HG03196 (cell line): Measurements from ENCODE around the gene SPDYA.
A peak's percentile ranks its signal among the peaks of the same experiment; 100 is the strongest.
"Not testable (repeated sequence)": the region's sequence is repeated elsewhere in the genome, so short reads cannot be mapped to it uniquely, and the experiment has no call there.

Experiments used
- ATAC-seq: cut with Tn5 transposase; IDR thresholded peaks from one replicate; pipeline ENCODE4 v1.9.1; 2021; ENCODE audit not compliant: unreplicated experiment

The SPDYA gene

GRCh38 chr2:28810384-28811285 lies at the start of gene SPDYA:
Gene SPDYA, plus strand, starts transcription at chr2:28810834. Its CDS starts 5,181 bp downstream, at chr2:28816015.
- ATAC-seq = peak; percentile 78

GRCh38 chr2:28761420-28761819 lies 49.2 kb upstream of the SPDYA start:
- no peak for ATAC-seq

- no peak for ATAC-seq
These were observed 45.5 kb upstream of the SPDYA start for GRCh38 chr2:28764909-28765711.

- no peak for ATAC-seq
These were observed 44.6 kb upstream of the SPDYA start for GRCh38 chr2:28766070-28766469.

GRCh38 chr2:28767337-28767736 lies 43.3 kb upstream of the SPDYA start:
- no peak for ATAC-seq

GRCh38 chr2:28768422-28768821 lies 42.2 kb upstream of the SPDYA start:
- ATAC-seq = no peak

GRCh38 chr2:28768952-28769351 lies 41.7 kb upstream of the SPDYA start:
- no peak for ATAC-seq

GRCh38 chr2:28772351-28772750 lies 38.3 kb upstream of the SPDYA start:
- no peak for ATAC-seq

- ATAC-seq = no peak
These were observed 34.2 kb upstream of the SPDYA start for GRCh38 chr2:28776471-28776870.

- ATAC-seq = no peak
These were observed 32.2 kb upstream of the SPDYA start for GRCh38 chr2:28778392-28778791.

- no peak for ATAC-seq
These were observed 31.6 kb upstream of the SPDYA start for GRCh38 chr2:28779001-28779400.

GRCh38 chr2:28780496-28780895 lies 30.1 kb upstream of the SPDYA start:
- ATAC-seq = no peak

GRCh38 chr2:28782423-28782822 lies 28.2 kb upstream of the SPDYA start:
- ATAC-seq = no peak

- not testable (repeated sequence) for ATAC-seq
These were observed 26.1 kb upstream of the SPDYA start for GRCh38 chr2:28784570-28784969.

GRCh38 chr2:28796620-28797019 lies 14.0 kb upstream of the SPDYA start:
- ATAC-seq = no peak

- ATAC-seq = no peak
These were observed 8.9 kb upstream of the SPDYA start for GRCh38 chr2:28801726-28802125.

- no peak for ATAC-seq
These were observed 7.6 kb upstream of the SPDYA start for GRCh38 chr2:28802975-28803429.

GRCh38 chr2:28809927-28810326 lies 707 bp upstream of the SPDYA start:
- no peak for ATAC-seq

GRCh38 chr2:28818053-28818452 lies 7.4 kb downstream of the SPDYA start:
- no peak for ATAC-seq

- no peak for ATAC-seq
These were observed 10.8 kb downstream of the SPDYA start for GRCh38 chr2:28821295-28821958.

- ATAC-seq = no peak
These were observed 11.4 kb downstream of the SPDYA start for GRCh38 chr2:28822036-28822435.
